B cell (primary cell): ENCODE measurements around the gene LRRC4C. TPM values are rescaled to one million over a fixed set of nuclear protein-coding genes. Genes with fewer than 3 reads are reported as not detected.

Experiments
- ATAC-seq: fragments of 200-7000 bp; cut with Tn5 transposase; one replicate; pipeline ENCODE4 v1.10.0; 2021; ENCODE audit warnings: low read depth, mild to moderate bottlenecking, moderate number of reproducible peaks, moderate library complexity
- CTCF ChIA-PET: fragments of 350-600 bp; sonication (Branson Sonifier 250); formaldehyde crosslinking; loops from one replicate; lab custom pipeline; 2021; ENCODE audit warnings: antibody characterized with exemption, inconsistent platforms; lab: Charles Lee
- POLR2A ChIA-PET: fragments of 350-600 bp; sonication (Branson Sonifier 250); formaldehyde crosslinking; loops from one replicate; lab custom pipeline; 2021; ENCODE audit warnings: antibody characterized with exemption; lab: Charles Lee
- DNase-seq: peaks from one replicate; pipeline ENCODE4 v3.0.0; 2013
- H2AFZ ChIP-seq: 2 replicates; pipeline ENCODE4 v1.6.1; 2012; ENCODE audit warnings: mild to moderate bottlenecking, low read depth, low read length; ENCODE audit not compliant: insufficient read depth, poor library complexity, severe bottlenecking
- H3K27ac ChIP-seq, 2 donors: 1 replicate in 1 of 2; 2 replicates in 1 of 2; pipeline ENCODE4 v1.5.1; 2012 to 2013; ENCODE audit warnings: low read length in 2 of 2, mild to moderate bottlenecking in 2 of 2, moderate library complexity in 1 of 2
- H3K27me3 ChIP-seq, 4 experiments: fragments of 200-600 bp in 1 of 4; sonication (generic) in 1 of 4; replicated peaks in 1 of 4; 1 replicate in 2 of 4; 2 replicates in 2 of 4; pipeline versions ENCODE4 v1.6.1 to v1.7.0; 2013 to 2016; ENCODE audit warnings: low read length in 3 of 4, mild to moderate bottlenecking in 2 of 4, mixed read lengths in 1 of 4, moderate library complexity in 1 of 4; ENCODE audit not compliant: insufficient read depth in 4 of 4, control insufficient read depth in 3 of 4; ENCODE audit errors: control extremely low read depth in 1 of 4
- H3K36me3 ChIP-seq, 2 experiments: replicated peaks in 1 of 2; 1 replicate in 1 of 2; 2 replicates in 1 of 2; pipeline versions ENCODE4 v1.6.1 to v1.7.1; 2013; ENCODE audit warnings: low read length in 1 of 2; ENCODE audit not compliant: insufficient read depth in 2 of 2, control insufficient read depth in 1 of 2; ENCODE audit errors: control extremely low read depth in 1 of 2, extremely low read depth in 1 of 2
- H3K4me1 ChIP-seq, 2 donors: fragments of 200-600 bp in 1 of 2; sonication (generic) in 1 of 2; 1 replicate in 1 of 2; 2 replicates in 1 of 2; pipeline versions ENCODE4 v1.5.1 to v1.6.1; 2013 to 2017; ENCODE audit warnings: low read length in 2 of 2; ENCODE audit not compliant: control insufficient read depth in 2 of 2, insufficient read depth in 2 of 2
- H3K4me2 ChIP-seq: replicated peaks from 2 replicates; pipeline ENCODE3; 2012; ENCODE audit warnings: mild to moderate bottlenecking, low read depth, low read length; ENCODE audit not compliant: poor library complexity, severe bottlenecking
- H3K4me3 ChIP-seq, 5 experiments: fragments of 200-600 bp in 1 of 5; sonication (generic) in 1 of 5; 1 replicate in 3 of 5; 2 replicates in 2 of 5; pipeline versions ENCODE4 v1.5.1 to v1.7.0; 2011 to 2016; ENCODE audit warnings: low read length in 4 of 5, mild to moderate bottlenecking in 4 of 5, low read depth in 2 of 5, control low read depth in 1 of 5, moderate library complexity in 1 of 5; ENCODE audit not compliant: insufficient read depth in 1 of 5; ENCODE audit errors: control extremely low read depth in 1 of 5, extremely low read depth in 1 of 5
- H3K79me2 ChIP-seq: fragments of 200-600 bp; sonication (generic); one replicate; pipeline ENCODE4 v1.6.0; 2016; ENCODE audit warnings: low read length; ENCODE audit not compliant: control insufficient read depth, insufficient read depth
- H3K9ac ChIP-seq: fragments of 200-600 bp; sonication (generic); 2 replicates; pipeline ENCODE4 v1.6.1; 2017; ENCODE audit warnings: mild to moderate bottlenecking, low read length, moderate library complexity
- H3K9me3 ChIP-seq, 3 donors: one replicate each; pipeline versions ENCODE4 v1.6.1 to v1.7.1; 2013; ENCODE audit warnings: low read length in 2 of 3; ENCODE audit not compliant: control insufficient read depth in 2 of 3, insufficient read depth in 1 of 3; ENCODE audit errors: control extremely low read depth in 1 of 3
- H4K20me1 ChIP-seq: 2 replicates; pipeline ENCODE4 v1.6.0; 2012; ENCODE audit warnings: mild to moderate bottlenecking, low read length; ENCODE audit not compliant: insufficient read depth, control insufficient read depth, poor library complexity, severe bottlenecking
- H3K27ac Mint-ChIP-seq: one replicate; pipeline ENCODE4 v1.8.0; 2021; ENCODE audit warnings: mixed read lengths
- H3K27me3 Mint-ChIP-seq: one replicate; pipeline ENCODE4 v1.8.0; 2021; ENCODE audit warnings: mixed read lengths
- H3K4me1 Mint-ChIP-seq: one replicate; pipeline ENCODE4 v1.8.0; 2021; ENCODE audit warnings: mixed read lengths
- H3K4me3 Mint-ChIP-seq: one replicate; pipeline ENCODE4 v1.8.0; 2021; ENCODE audit warnings: mixed read lengths
- H3K9me3 Mint-ChIP-seq: one replicate; pipeline ENCODE4 v1.8.0; 2022; ENCODE audit warnings: mixed read lengths; ENCODE audit not compliant: insufficient read depth
- EZH2 ChIP-seq: IDR thresholded peaks from 2 replicates; pipeline ENCODE4 v1.6.1; 2012; ENCODE audit warnings: borderline replicate concordance, low read depth, mild to moderate bottlenecking, moderate library complexity, low read length; ENCODE audit not compliant: insufficient read depth, poor library complexity, severe bottlenecking
- WGBS: methylation state at CpG from one replicate; pipeline ENCODE4 v1.1.5; 2013; ENCODE audit warnings: missing lambda C conversion rate; ENCODE audit not compliant: insufficient coverage; 5-methylcytosine and 5-hydroxymethylcytosine counted together
- intact Hi-C: fragments of 100-400 bp; cut with micrococcal nuclease; formaldehyde crosslinking; loops from one replicate; pipeline ENCODE4 v1.10.0; 2022
- polyA plus RNA-seq: library from polyadenylated mRNA; depleted of rRNA; stranded (reverse); fragments of >200 nt; gene quantifications from 2 replicates; pipeline ENCODE4 v1.2.3, GENCODE V29; 2012
- total RNA-seq, 2 donors: library from RNA; stranded (reverse); fragments of 120-200 nt in 1 of 2; gene quantifications; 1 replicate in 1 of 2; 2 replicates in 1 of 2; pipeline versions ENCODE4 v1.2.3 to v1.2.4, GENCODE V29; 2013 to 2022
- TF ChIP-seq, protein P1 (sequence below): fragments of 200-600 bp; IDR thresholded peaks from one replicate; pipeline ENCODE4 v1.8.0; 2022; ENCODE audit warnings: antibody characterized with exemption, mild to moderate bottlenecking

The LRRC4C gene
- total and polyA plus RNA-seq, 2 donors (not counting 1 experiment from before 2014, with no cell fraction given), result 0.57 TPM; not detected in 1

DNA sequence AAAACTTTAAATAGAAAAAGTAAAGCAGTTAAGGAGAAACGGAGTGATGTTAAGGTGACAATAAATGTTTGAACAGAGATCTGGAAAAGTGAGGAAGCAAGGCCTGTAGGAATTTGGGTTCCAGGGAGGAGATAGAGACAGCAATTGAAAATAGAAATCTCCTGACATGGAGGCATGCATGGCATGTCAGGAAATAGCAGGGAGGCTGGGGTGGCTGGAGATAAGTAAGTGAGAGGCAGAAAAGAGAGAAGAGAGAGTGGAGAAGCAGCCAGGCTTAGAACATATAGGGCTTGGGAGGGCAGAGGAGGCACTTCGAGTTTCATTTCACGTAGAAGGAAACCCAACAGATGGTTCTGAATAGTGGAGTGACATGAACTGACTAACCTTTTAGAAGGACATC, 185.5 kb downstream of the LRRC4C start:
- ChIA-PET POLR2A (no interaction called here), CTCF (no interaction called here)
- intact Hi-C loops, result no loop called here
- DNase-seq, result no peak
- no peak overlapping the region for H2AFZ ChIP-seq
- ATAC-seq, result no peak
- Mint-ChIP-seq H3K4me3 (no peak overlapping the region), H3K9me3 (peaks cover 7% of the 10 kb centered on the region), H3K4me1 (no peaks in the 10 kb centered on the region), H3K27me3 (no peaks in the 10 kb centered on the region), H3K27ac (no peak overlapping the region)
- H3K27me3 ChIP-seq, result no peaks in the 10 kb centered on the region
- TF ChIP-seq, protein P1, sequence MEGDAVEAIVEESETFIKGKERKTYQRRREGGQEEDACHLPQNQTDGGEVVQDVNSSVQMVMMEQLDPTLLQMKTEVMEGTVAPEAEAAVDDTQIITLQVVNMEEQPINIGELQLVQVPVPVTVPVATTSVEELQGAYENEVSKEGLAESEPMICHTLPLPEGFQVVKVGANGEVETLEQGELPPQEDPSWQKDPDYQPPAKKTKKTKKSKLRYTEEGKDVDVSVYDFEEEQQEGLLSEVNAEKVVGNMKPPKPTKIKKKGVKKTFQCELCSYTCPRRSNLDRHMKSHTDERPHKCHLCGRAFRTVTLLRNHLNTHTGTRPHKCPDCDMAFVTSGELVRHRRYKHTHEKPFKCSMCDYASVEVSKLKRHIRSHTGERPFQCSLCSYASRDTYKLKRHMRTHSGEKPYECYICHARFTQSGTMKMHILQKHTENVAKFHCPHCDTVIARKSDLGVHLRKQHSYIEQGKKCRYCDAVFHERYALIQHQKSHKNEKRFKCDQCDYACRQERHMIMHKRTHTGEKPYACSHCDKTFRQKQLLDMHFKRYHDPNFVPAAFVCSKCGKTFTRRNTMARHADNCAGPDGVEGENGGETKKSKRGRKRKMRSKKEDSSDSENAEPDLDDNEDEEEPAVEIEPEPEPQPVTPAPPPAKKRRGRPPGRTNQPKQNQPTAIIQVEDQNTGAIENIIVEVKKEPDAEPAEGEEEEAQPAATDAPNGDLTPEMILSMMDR, result no peak
- TF ChIP-seq EZH2, result no peak
- no peak overlapping the region for H3K4me3 ChIP-seq
- no peak overlapping the region for H3K27ac ChIP-seq
- no peaks in the 10 kb centered on the region for H3K9me3 ChIP-seq
- no peaks in the 10 kb centered on the region for H3K4me1 ChIP-seq
- H3K9ac ChIP-seq, result no peak overlapping the region
- no peak overlapping the region for H3K4me2 ChIP-seq
- H3K79me2 ChIP-seq, result no peaks in the 10 kb centered on the region
- 76% methylated on average over 3 of the region's 3 CpGs for WGBS
- no peaks in the 10 kb centered on the region for H4K20me1 ChIP-seq
- H3K36me3 ChIP-seq, result no peaks in the 10 kb centered on the region

DNA sequence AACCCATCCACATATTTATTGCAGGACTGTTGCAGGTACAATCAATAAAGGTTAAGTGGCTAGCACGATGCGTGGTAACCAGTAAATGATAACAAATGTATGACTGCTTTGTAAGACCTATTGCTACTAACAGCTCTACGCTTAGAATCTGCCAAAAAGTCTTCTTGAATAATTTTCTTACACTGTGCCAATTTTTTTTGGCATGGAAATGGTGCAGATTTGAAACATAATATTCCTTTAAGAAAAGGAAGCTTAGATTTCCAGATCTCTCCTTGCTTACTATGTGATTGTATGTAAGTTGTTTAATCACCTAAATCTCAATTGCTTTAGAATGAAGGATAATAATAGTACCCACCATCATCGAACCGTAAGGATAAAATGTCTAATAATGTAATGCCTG, 192.0 kb downstream of the LRRC4C start:
- TF ChIP-seq EZH2, result no peak
- TF ChIP-seq, protein P1, result no peak
- DNase-seq (no peak), ATAC-seq (no peak)
- H3K4me1 Mint-ChIP-seq, result no peaks in the 10 kb centered on the region
- Histone ChIP-seq H3K79me2 (no peaks in the 10 kb centered on the region), H3K4me1 (no peaks in the 10 kb centered on the region), H3K4me2 (no peak overlapping the region), H4K20me1 (no peaks in the 10 kb centered on the region), H3K4me3 (no peak overlapping the region), H3K27me3 (no peaks in the 10 kb centered on the region), H2AFZ (no peak overlapping the region), H3K36me3 (no peaks in the 10 kb centered on the region), H3K27ac (no peak overlapping the region), H3K9me3 (no peaks in the 10 kb centered on the region), H3K9ac (no peak overlapping the region)
- no CpG with 5 or more reads among the region's 5 CpGs for WGBS
- H3K27ac Mint-ChIP-seq, result no peak overlapping the region
- peaks cover 2% of the 10 kb centered on the region for H3K9me3 Mint-ChIP-seq
- ChIA-PET POLR2A (no interaction called here), CTCF (no interaction called here)
- no peak overlapping the region for H3K4me3 Mint-ChIP-seq
- no peaks in the 10 kb centered on the region for H3K27me3 Mint-ChIP-seq
- intact Hi-C loops, result no loop called here
